Amygdala (tissue), 56 donors: ENCODE results near the gene ADAM8.
"Not testable (repeated sequence)": the region's sequence is repeated elsewhere in the genome, so short reads cannot be mapped to it uniquely, and the experiment has no call there.

Source experiments
- DNase-seq, 56 donors: peaks; one replicate each; lab custom pipeline; 2025; lab: John Stamatoyannopoulos, UW

Gene ADAM8

GRCh38 chr10:133236401-133237240 lies 40.0 kb downstream of the ADAM8 start:
- DNase-seq, result no peak

GRCh38 chr10:133235932-133236331 lies 40.7 kb downstream of the ADAM8 start:
- DNase-seq, result no peak

- DNase-seq, result peak in 1 of 56 donors; percentile 16
Observed at GRCh38 chr10:133235265-133235855, 41.3 kb downstream of the ADAM8 start.

GRCh38 chr10:133234796-133235195 lies 41.9 kb downstream of the ADAM8 start:
- not testable (repeated sequence) for DNase-seq

- DNase-seq, result no peak
Observed at GRCh38 chr10:133231946-133232574, 44.6 kb downstream of the ADAM8 start.

- DNase-seq, result no peak
Observed at GRCh38 chr10:133231244-133231945, 45.3 kb downstream of the ADAM8 start.

- DNase-seq, result peak in 6 of 56 donors; percentile 18 to 49 (median 30)
Observed at GRCh38 chr10:133230387-133231195, 46.1 kb downstream of the ADAM8 start.

GRCh38 chr10:133230044-133230361 lies 46.7 kb downstream of the ADAM8 start, which contains the start of gene UTF1:
TSS of gene UTF1 (plus strand) at chr10:133230217. CDS start at chr10:133230289, 72 bp downstream.
- DNase-seq, result no peak

- no peak for DNase-seq
Observed at GRCh38 chr10:133229265-133230043, 47.2 kb downstream of the ADAM8 start.

- DNase-seq, result no peak
Observed at GRCh38 chr10:133227256-133227655, 49.4 kb downstream of the ADAM8 start.

GRCh38 chr10:133226251-133226808 lies 50.3 kb downstream of the ADAM8 start:
- peak in 7 of 56 donors; percentile 11 to 67 (median 31) for DNase-seq

GRCh38 chr10:133225707-133226191 lies 50.9 kb downstream of the ADAM8 start:
- DNase-seq, result peak in 4 of 56 donors; percentile 20 to 50 (median 34)

- peak in 14 of 56 donors; percentile 11 to 45 (median 24) for DNase-seq
Observed at GRCh38 chr10:133224756-133225372, 51.8 kb downstream of the ADAM8 start.

GRCh38 chr10:133224076-133224475 lies 52.6 kb downstream of the ADAM8 start:
- DNase-seq, result no peak

GRCh38 chr10:133221756-133222155 lies 54.9 kb downstream of the ADAM8 start:
- DNase-seq, result not testable (repeated sequence)

GRCh38 chr10:133221331-133221730 lies 55.3 kb downstream of the ADAM8 start:
- DNase-seq, result no peak

GRCh38 chr10:133219782-133220181 lies 56.9 kb downstream of the ADAM8 start:
- DNase-seq, result no peak

- no peak for DNase-seq
Observed at GRCh38 chr10:133218891-133219290, 57.8 kb downstream of the ADAM8 start.
